NCI-H1436 (cell line): Measurements from ENCODE around the gene UBE2N.
"Not testable (repeated sequence)": the region's sequence is repeated elsewhere in the genome, so short reads cannot be mapped to it uniquely, and the experiment has no call there.

ENCODE experiments used
- DNase-seq: peaks from one replicate; lab custom pipeline; 2025; lab: John Stamatoyannopoulos, UW

The UBE2N gene

DNA sequence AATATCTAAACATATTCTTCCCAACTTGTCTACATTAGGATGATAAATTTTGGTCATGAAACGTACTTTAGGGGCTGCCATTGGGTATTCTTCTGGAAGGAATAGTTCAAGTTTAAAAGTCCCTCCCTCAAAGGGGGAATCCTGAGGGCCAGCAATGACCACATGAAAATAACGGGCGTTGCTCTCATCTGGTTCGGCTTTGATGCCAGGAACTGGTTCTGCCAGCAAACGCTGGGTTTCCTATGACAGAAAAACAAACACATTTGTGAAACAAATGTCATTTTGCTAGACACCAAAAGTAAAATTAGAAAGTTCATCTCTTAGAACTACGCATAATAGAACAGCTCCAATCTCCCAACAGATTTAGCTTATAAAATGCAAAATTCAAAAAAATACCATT is 30.7 kb downstream of the UBE2N start:
- DNase-seq, result not testable (repeated sequence)

DNA sequence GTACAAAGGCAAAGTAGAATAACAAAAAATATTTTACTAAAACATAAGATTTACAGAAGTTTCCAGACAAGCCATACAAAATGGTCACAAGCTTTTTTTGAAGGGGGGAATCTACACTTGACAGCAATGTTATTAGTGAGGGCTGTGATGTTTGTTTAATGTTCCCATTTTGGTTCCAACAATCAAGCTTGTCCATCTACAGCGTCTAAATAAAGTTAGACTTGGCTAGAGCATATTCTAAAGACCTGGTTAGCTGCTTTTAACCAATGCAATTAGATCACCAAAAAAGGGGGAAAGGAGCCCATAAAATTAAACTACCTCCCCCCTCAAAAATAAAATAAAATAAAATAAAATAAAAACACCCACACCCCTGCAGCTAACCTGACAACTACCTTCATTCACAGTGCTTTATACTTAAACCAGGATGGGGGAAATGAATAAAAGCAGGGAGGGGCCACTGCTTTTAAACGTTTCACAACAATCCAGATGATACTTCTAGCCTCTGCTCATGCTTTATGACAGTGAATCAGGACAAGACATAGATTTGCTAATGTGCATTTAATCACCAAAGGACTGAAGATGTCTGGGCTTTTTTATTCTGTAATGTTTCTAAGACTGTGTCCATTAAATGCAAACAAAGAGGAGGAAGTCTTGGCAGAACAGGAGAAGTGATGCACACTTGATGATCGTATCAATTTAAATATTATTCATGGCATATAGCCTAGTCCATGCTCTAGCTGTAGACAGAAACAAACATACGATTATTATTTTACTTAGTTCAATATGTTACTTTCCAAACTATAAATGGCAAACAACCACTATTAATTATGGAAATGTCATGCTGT is 32.2 kb downstream of the UBE2N start:
- DNase-seq, result not testable (repeated sequence)

DNA sequence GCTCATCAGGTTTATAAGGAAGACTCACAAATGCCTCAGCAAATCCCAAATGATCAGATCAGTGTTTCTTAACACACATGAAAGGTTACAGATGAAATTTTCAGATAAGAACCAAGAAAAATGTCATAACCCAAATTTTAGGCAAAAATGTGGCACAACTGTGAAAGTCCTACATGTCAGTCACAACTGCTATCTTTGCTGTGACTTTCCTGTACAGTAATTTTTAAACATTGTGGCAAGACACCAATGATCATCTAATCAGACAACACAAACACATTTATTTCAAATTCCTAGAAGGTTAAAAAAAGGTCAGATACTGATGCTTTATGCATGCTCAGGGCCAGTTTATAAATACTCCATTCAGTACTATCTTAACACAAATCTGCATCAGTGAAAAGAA is 32.9 kb downstream of the UBE2N start:
- DNase-seq, result no peak

DNA sequence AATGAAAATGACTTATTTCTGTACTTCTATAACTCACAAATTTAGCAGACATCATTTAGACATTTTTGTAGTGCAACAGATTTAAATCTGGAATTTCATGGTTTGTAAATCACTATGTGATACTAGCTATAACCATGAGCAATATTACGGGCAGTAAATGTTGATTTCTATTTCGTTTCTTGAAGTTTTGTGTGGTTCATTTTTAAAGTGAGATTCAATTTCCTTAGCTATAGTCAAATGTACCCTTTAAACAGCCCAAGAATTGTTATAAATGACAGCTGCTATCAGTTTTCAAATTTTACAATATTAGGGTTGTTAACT is 33.8 kb downstream of the UBE2N start:
- no peak for DNase-seq

DNA sequence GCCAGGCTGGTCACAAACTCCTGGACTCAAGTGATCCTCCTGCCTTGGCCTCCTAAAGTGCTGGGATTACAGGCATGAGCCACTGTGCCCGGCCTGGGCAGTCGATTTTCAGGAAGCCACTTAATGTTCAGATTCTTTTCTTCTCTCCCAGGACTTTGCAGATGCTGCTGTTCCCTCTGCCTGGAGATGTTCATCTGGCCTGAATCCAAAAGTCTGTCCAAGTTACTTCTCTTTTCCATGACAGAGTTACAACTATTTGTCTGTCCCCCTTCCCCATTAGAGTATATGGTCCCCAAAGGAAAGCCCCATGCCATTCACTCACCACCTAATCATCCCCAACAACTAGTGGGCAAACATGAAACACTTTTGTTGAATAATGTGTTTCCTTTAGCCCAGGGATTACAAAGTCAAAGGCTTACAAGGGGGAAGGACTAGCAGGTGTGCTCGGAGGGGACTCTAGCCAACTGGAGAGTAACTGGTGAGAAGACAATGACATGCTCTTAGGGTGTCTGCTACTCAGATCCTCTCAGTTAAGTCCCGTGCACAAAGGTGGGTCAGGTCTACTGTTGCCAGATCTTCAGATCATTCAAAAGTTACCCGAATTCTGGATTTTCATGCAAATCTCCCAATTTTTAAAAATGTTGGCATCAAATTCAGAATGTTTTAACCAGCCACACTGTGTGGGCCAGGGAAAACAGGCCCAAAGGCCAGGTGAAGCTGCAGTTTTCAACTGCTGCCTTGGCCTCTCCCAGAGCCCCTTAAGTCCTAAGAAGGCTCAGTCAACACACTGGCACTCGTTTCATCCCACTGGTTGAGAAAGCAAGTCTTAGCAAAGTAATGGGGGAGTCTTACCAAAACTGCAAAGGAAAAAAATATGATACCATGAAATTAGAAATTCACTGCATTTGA is 34.4 kb downstream of the UBE2N start:
- DNase-seq, result no peak

DNA sequence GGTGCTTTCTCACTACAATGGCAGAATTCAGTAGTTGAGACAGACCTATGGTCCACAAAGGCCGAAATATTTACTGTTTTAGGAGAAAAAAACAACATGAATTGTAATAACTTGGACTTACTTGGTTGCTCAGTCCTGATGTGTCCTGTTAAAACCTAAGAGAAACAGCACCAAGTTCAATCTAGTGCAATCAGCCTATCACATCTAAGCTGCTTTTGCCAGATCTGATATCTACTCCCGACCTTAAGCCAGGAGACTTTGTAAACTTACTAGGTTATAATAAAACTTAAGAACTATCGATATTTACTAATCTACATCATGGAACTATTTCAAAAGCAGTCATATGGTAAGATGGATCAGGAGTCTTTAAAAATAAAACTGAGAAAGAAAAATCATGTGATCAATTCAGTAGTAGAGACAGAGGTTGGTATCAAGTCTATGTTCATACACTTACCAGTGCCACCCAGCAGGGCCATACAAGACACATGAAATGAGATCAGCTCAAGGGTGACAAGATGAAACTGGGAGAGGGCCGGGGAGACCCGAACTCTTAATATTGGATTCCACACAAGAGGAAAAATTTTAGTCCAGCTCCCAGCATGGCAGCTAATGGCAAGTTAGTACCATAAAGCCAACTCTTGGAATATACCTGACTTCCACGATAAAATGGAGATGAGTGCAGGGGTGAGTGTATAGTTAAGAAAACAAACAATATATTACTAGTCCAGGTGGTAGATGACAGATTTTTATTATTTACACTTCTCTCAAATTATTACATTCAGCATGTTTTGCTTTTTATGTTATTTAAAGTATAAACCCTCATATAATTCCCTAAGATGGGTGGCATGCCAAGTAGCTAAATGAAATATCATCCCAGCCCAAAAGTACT is 36.5 kb downstream of the UBE2N start:
- no peak for DNase-seq

DNA sequence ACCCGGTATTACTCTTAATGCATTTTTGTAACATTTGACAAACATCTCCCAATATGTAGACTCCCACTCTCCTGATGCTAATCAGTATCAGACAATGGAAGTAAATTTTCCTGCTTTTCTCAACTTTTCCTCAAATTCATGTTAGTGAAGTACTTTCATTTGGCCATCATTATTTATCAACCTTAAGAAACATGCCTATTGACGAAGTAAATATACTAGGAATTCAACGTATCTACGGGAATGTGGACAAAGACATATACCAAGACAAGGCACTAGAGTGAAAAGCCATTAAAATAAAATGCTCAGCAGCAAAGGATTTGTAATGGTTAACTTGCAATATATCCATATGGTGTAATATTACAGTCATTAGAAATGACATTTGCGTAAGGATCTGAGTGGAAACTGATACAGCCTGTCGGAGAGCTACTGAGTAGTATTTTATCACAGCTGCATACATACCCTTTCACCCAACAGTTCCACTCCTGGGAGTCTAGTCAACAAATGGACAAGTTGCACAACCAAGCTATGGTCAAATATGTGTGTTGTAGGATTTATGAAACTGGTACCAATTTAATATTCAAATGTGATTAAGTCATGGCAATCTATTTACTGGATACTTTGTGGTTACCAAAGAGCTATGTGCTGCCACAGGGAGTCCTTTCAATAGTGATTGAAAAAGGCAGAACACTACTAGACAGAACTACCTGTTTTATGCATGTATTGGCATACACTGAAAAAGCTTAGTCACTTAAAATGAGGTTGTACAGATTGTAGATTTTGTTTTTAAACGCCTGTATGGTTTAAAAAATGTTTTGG is 37.6 kb downstream of the UBE2N start:
- no peak for DNase-seq

DNA sequence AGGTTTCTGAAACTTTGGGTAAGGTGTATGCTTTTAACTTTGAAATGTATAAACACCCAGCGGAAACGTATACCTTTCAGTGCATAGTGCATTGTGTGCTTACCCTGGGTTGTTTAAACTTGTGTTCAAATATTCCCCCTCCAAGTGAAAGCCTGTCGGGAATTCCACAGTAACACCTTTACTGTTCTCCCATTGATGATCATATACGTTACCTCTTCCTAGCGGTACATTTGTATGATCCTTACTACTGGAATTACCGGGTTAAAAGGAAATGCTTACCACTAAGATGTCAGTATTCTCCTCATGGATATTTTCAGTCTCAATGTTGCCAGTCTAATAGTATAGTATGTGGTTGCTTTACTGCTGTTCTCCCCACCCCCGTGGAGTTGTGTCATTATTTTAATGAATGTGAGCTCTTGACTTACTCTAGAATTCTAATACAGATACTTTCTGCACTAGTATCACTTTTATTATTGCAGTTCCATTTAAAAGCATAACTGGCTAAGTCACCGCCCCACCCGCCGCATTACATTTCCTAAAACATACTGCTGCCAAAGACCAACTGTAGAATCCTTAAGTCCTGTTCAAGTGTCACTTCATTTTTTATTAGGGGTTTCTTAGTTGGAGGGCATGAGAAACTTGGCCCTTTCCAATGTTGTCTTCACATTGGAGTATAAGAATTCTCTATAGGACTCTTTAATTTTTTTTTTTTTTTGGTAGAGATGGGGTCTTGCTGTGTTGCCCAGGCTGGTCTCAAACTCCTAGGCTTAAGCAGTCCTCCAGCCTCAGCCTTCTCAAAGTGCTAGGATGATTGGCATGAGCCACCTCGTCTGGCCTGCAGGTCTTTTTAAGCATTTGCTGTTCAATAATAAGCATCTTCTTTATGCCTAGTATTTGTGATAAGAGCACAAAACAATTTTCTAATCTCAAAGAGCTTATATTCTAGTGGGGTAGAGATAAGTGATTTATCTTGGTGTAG is 39.1 kb downstream of the UBE2N start:
- no peak for DNase-seq

DNA sequence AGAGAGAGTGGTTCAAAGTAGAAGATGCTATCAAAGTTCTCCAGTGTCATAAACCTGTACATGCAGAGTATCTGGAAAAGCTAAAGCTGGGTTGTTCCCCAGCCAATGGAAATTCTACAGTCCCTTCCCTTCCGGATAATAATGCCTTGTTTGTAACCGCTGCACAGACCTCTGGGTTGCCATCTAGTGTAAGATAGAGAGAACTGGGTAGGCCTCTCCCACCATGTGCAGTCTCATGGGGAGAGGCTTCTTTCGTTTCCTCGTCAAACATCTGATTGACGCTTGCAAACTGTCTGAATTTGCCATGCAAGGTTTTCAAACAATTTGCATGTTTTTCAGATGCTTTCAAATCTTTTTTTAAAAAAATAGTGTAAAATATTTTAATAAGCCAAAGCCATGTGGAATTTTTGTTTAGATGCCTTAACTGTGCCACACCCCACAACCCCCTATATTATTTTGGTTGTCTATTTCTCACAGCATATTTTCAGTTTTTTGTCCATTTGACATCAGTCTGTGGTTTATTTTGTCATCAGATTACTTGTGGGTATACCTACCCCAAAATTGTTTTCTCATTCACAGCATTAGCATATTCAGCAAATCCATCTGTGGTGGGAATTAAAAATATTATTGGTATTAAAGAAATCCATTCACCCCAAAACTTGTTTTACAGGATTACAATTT is 42.4 kb downstream of the UBE2N start:
- DNase-seq, result not testable (repeated sequence)

DNA sequence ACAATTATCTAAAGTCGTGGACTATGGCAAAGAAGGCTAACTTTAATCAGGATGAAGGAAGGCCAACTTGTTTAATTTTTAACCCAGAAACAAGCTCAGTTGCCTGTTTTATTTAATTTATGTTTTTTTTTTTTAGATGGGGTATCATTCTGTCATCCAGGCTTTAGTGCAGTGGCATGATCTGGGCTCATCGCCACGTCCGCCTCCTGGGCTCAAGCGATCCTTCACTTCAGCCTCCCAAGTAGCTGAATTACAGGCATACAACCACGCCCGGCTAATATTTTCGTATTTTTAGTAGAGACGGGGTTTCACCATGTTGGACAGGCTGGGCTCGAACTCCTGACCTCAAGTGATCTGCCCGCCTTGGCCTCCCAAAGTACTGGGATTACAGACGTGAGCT is 44.3 kb downstream of the UBE2N start:
- DNase-seq, result no peak

DNA sequence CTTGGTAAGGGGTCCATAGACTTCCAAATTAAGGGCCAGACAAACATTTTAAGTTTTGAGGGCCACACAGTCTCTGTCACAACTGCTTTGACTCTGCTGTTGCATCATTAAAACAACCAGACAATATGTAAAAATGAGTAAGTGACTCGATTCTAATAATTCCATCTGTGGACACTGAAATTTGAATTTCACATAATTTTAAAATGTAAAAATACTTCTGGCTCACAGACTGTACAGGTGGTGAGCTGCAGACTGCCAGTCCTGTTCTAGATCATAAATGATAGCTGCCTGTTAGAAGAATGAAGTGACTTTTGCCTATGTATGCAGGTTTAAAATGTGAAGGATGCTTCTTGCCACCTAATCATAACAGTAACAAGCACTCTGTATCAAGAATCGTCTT is 48.3 kb downstream of the UBE2N start:
- no peak for DNase-seq

DNA sequence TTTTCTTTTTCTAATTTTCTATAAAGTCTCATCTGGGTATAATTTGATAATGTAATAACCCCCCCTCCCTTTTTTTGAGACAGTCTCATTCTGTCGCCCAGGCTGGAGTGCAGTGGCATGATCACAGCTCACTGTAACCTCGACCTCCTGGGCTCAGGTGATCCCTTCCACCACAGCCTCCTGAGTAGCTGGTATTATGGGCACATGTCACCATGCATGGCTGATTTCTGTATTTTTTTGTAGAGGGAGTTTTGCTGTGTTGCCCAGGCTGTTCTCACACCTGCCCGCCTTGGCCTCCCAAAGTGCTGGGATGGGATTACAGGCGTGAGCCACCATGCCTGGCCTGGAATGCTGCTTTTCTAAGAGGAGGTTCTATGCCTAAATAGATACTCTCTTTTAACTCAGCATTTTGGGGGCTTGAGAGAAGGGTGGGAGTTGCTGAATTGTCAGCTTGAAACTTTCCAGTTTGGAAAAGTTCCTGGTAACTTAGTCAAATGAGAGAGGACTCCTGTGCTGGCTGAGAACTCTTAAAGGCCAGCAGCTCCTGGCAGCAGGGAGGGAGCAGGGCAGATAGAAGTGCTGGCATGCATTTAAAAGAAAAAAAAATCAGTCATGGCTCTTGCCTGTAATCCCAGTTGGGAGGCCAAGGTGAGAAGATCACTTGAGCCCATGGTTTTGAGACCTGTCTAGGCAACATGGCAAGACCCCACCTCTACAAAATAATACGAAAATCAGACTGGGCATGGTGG is 51.0 kb downstream of the UBE2N start:
- DNase-seq, result no peak

DNA sequence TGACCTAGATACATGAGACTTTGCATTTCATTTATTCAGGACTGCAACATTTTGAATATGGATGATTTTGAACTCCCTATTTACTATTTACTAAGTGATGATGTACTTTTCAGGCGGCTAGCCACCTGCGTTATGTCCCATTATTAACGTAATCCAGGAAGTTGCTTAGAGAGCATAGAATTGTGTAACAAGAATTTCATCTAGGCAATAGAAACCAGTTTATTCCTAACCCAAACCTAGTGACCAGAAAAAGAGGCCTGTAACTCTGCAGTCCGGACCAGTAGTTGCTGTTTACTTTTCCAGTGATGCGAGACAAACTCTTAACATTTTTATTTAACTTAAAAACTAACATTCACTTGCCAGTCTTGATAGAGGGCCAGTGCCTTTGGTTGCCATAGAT is 51.7 kb downstream of the UBE2N start:
- DNase-seq, result no peak

DNA sequence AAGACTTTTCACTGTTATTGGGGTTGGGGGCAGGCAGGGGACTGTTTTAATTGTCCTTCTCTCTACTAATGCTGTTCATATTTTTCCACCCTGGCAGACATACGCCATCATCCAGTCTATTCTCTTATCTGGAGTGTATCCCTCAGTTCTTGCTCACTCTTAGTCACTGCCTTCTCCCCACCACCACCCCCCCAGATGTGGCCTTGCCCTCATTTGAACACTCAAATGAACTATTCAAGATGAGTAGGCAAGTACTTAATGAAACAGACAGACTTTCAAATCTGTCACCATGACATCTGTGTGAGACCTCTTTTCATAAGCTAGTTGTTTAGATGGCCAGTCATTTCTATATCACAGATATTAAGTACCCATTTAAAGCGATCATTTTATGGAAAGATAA is 54.0 kb downstream of the UBE2N start:
- no peak for DNase-seq

DNA sequence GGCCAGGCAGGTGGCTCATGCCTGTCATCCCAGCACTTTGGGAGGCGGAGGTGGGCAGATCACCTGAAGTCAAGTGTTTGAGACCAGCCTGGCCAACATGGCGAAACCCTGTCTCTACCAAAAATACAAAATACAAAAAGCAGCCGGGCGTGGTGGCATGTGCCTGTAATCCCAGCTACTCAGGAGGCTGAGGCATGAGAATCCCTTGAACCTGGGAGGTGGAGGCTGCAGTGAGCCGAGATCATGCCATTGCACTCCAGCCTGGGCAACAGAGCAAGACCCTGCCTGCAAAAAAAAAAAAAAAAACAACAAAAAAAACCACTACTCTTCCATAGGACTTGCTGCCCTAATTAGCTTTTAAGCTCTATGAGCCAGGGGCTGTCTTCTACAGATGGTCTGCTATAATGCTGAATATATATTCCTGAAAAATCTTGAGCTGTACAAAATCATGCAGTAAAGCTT is 59.7 kb downstream of the UBE2N start:
- DNase-seq, result not testable (repeated sequence)

DNA sequence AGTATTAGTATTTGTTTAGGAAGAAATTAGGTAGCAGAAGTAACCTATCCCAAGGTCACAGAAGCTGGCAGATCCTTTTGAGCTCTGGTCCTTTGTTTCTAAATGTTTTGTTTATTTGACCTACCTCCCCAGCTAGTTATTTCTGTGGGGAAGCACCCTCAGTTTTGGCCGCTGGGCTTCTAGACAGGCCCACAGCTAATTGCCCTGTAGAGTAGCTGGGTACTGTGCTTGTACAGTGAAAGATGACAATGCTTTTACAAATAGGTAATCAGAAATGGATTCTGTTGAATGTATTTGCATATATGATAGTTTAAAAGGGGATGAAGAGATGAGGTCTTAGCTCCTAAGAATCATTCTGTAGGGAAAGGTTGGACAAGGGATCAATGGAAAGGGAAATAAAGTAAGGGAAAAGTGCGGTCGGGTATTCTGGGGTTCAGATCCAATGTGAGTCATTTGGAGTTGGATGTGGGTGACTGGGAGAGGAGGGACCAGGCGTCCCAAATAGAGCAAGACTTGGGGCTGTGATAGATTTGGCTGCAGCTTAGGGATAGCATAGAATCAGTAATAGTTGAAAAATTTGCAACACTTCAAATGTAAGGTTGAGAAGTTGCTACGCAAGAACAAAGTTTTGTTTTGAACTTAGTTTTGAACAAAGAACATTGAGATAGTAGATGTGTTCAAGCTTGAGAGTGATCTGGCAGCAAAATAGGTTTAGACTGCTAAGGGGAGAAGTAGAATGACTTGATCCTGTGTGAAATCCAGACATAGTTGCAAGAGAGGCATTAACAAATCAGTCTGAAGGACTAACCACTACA is 60.4 kb downstream of the UBE2N start:
- DNase-seq, result no peak

DNA sequence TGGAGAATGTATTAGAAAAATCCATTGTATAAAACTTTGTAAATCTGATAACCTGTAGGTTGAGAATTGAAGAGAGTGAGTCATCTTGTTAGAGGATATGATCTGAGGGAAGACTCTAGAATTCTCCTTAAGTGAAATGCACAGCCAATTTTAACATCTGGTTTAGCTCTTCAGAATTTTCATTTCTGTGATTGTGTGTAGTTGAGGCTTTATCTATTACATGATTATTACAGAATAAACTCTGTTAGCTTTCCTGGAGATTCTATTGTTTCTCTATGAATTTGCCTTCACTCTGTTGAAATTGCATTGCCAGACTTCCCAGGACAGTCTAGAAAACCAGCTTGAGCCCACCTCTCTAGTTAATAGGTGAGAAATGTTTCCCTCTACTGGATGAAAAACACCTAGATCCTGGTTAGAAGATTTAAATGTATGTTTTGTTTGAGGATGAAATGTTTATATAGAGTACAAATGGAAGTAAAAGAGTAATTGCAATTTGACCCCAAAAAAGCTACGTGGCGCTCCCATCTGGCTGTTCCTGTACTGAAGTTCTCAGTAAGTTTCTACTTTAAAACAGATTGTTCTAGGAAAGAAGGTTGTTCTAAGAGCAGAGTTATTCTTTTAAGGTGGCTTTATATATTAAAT is 61.1 kb downstream of the UBE2N start:
- DNase-seq, result no peak
